ENCODE measurements around the gene FAP. TPM values are rescaled to one million over a fixed set of nuclear protein-coding genes. Genes with fewer than 3 reads are reported as not detected.

Gene FAP
- total RNA-seq, 1 donor from 2014 or later: not detected

DNA sequence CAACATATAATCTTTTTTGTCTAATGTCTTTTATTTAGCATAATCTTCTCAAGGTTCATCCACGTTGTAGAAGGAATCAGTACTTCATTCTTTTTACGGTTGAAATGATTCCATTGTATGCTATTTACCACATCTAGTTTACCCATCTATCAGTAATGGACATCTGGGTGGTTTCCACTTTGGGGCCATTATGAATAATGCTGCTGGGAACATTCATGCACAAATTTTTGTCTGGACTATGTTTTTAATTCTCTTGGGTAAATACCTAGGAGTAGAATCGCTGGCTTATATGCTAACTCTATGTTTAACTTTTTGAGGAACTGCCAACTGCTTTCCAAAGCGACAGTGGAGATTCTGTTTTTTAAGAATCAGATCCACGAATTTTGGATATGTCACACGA is 83.8 kb downstream of the FAP start:
- H3K27me3 Mint-ChIP-seq (ENCODE audit: insufficient read depth, low read depth): no peaks in the 10 kb centered on the region
- no peaks in the 10 kb centered on the region for H3K36me3 Mint-ChIP-seq
- DNase-seq (ENCODE audit: low spot score): no peak
- Histone ChIP-seq H4K20me1 (ENCODE audit: low read depth) (no peaks in the 10 kb centered on the region), H3K4me1 (no peaks in the 10 kb centered on the region), H3K9me3 (ENCODE audit: low read depth) (no peaks in the 10 kb centered on the region), H3K9ac (no peak overlapping the region), H3K27me3 (no peaks in the 10 kb centered on the region), H3K4me3 (no peak overlapping the region), H3K36me3 (no peaks in the 10 kb centered on the region), H3K27ac (no peak overlapping the region), H3K79me2 (ENCODE audit: low read depth) (no peaks in the 10 kb centered on the region), H3K4me2 (no peak overlapping the region), H3F3A (ENCODE audit: low read depth) (no peaks in the 10 kb centered on the region), H2AFZ (replicated peaks) (no peak overlapping the region)
- no peaks in the 10 kb centered on the region for H3K9me3 Mint-ChIP-seq
- no peak overlapping the region for H3K4me3 Mint-ChIP-seq
- no peaks in the 10 kb centered on the region for H3K4me1 Mint-ChIP-seq
- TF ChIP-seq EZH2phosphoT487 (IDR thresholded peaks at IDR 0.05) (no peak), EZH2 (IDR thresholded peaks at IDR 0.05) (no peak)
- TF ChIP-seq, protein P1, sequence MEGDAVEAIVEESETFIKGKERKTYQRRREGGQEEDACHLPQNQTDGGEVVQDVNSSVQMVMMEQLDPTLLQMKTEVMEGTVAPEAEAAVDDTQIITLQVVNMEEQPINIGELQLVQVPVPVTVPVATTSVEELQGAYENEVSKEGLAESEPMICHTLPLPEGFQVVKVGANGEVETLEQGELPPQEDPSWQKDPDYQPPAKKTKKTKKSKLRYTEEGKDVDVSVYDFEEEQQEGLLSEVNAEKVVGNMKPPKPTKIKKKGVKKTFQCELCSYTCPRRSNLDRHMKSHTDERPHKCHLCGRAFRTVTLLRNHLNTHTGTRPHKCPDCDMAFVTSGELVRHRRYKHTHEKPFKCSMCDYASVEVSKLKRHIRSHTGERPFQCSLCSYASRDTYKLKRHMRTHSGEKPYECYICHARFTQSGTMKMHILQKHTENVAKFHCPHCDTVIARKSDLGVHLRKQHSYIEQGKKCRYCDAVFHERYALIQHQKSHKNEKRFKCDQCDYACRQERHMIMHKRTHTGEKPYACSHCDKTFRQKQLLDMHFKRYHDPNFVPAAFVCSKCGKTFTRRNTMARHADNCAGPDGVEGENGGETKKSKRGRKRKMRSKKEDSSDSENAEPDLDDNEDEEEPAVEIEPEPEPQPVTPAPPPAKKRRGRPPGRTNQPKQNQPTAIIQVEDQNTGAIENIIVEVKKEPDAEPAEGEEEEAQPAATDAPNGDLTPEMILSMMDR (IDR thresholded peaks at IDR 0.05): no peak
- no peak overlapping the region for H3K27ac Mint-ChIP-seq

DNA sequence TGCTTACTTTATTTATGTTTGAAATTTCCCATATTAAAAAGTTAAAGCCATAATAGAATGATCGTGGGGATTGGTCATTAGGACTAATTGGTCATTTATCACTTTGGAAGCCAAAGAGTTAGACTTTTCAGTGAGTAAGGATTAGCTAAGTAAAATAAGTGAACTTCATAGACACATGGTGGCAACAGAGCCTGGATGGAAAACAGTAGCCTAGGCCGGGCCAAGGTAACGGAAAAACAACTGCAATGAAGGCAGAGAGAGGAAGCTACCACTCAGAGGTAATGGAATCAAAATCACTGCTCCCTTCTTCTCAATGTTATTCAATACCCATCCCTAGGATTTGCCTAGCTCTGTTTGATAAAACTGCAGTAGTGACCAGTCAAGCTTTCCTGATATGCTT is 87.1 kb downstream of the FAP start:
- Histone ChIP-seq H3K9ac (no peak overlapping the region), H3K4me1 (no peaks in the 10 kb centered on the region), H2AFZ (replicated peaks) (no peak overlapping the region), H4K20me1 (ENCODE audit: low read depth) (no peaks in the 10 kb centered on the region), H3K27ac (no peak overlapping the region), H3K4me3 (no peak overlapping the region), H3K9me3 (ENCODE audit: low read depth) (no peaks in the 10 kb centered on the region), H3K79me2 (ENCODE audit: low read depth) (no peaks in the 10 kb centered on the region), H3K4me2 (no peak overlapping the region), H3K36me3 (no peaks in the 10 kb centered on the region), H3F3A (ENCODE audit: low read depth) (no peaks in the 10 kb centered on the region), H3K27me3 (peaks cover 18% of the 10 kb centered on the region)
- H3K27ac Mint-ChIP-seq: no peak overlapping the region
- no peaks in the 10 kb centered on the region for H3K27me3 Mint-ChIP-seq (ENCODE audit: insufficient read depth, low read depth)
- TF ChIP-seq EZH2phosphoT487 (IDR thresholded peaks at IDR 0.05): no peak
- TF ChIP-seq, protein P1 (IDR thresholded peaks at IDR 0.05): no peak
- TF ChIP-seq EZH2 (IDR thresholded peaks at IDR 0.05): no peak
- H3K4me1 Mint-ChIP-seq: no peaks in the 10 kb centered on the region
- no peak for DNase-seq (ENCODE audit: low spot score)
- H3K9me3 Mint-ChIP-seq: no peaks in the 10 kb centered on the region
- H3K4me3 Mint-ChIP-seq: no peak overlapping the region
- H3K36me3 Mint-ChIP-seq: no peaks in the 10 kb centered on the region

DNA sequence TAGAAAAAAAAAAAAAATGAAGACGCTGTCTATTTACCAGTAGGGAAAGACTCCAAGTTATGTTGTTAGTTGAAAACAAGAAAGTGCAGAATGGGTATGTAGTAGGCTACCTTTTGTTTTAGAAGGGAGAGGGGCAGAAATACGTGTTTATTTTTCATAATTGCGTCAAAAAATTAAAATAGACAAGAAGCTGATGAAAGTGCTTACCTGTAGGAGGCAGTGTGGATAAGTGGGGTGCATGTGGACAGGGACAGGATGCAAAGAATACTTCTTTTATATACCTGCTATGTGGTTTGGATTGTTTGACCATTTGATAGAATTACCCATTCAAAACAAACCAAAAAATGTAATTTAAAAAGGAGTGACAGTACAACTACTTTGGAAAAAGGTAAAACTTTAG is 88.2 kb downstream of the FAP start:
- Histone ChIP-seq H3K4me1 (no peaks in the 10 kb centered on the region), H3K79me2 (ENCODE audit: low read depth) (no peaks in the 10 kb centered on the region), H3F3A (ENCODE audit: low read depth) (no peaks in the 10 kb centered on the region), H3K36me3 (no peaks in the 10 kb centered on the region), H3K9ac (no peak overlapping the region), H3K9me3 (ENCODE audit: low read depth) (no peaks in the 10 kb centered on the region), H3K4me3 (no peak overlapping the region), H3K27me3 (peaks cover 29% of the 10 kb centered on the region), H4K20me1 (ENCODE audit: low read depth) (no peaks in the 10 kb centered on the region), H3K27ac (no peak overlapping the region), H3K4me2 (no peak overlapping the region), H2AFZ (replicated peaks) (no peak overlapping the region)
- H3K27me3 Mint-ChIP-seq (ENCODE audit: insufficient read depth, low read depth): no peaks in the 10 kb centered on the region
- TF ChIP-seq, protein P1 (IDR thresholded peaks at IDR 0.05): peak; percentile 26
- TF ChIP-seq EZH2 (IDR thresholded peaks at IDR 0.05): no peak
- H3K36me3 Mint-ChIP-seq: no peaks in the 10 kb centered on the region
- no peak overlapping the region for H3K4me3 Mint-ChIP-seq
- no peaks in the 10 kb centered on the region for H3K9me3 Mint-ChIP-seq
- H3K27ac Mint-ChIP-seq: no peak overlapping the region
- no peaks in the 10 kb centered on the region for H3K4me1 Mint-ChIP-seq
- no peak for DNase-seq (ENCODE audit: low spot score)

All from neural progenitor cell (in vitro differentiated cells).